ENCODE results near the gene MS4A4A. TPM values are rescaled to one million over a fixed set of nuclear protein-coding genes. Genes with fewer than 3 reads are reported as not detected.

MS4A4A gene
- total and polyA plus RNA-seq, 2 of the 8 experiments (the other 6 are each of a cell fraction or from before 2014, with no cell fraction given) = not detected

- TF ChIP-seq SIX5 (IDR thresholded peaks at IDR 0.05; ENCODE audit: low read depth, low read length) = no peak
Observed at GRCh38 chr11:60257956-60258722, 22.3 kb upstream of the MS4A4A start (continued).
